ENCODE results near the gene LPCAT3.
A peak's percentile ranks its signal among the peaks of the same experiment; 100 is the strongest.

Gene LPCAT3

DNA sequence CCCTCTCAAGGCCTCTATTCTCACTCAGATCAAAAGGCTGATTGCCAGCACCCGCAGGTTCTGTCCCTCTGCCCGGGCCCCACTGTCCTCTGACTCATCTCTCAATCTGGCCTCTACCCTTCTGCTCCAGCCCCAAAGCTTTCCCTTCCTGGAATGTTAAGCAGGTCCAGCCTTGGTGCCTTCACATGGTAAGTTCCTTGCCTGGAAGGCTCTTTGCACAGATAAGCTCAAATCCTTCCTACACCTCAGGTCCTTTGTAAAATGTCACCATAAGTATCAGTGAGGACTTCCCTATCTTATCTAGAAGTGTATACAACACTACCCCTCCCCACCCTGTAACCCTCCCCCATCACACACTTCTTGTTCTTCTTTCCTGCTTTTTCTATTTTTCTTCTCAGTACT lies 22.2 kb downstream of the LPCAT3 start:
- peak in 3 of 14 donors; percentile 28 to 94 (median 45) for DNase-seq

DNA sequence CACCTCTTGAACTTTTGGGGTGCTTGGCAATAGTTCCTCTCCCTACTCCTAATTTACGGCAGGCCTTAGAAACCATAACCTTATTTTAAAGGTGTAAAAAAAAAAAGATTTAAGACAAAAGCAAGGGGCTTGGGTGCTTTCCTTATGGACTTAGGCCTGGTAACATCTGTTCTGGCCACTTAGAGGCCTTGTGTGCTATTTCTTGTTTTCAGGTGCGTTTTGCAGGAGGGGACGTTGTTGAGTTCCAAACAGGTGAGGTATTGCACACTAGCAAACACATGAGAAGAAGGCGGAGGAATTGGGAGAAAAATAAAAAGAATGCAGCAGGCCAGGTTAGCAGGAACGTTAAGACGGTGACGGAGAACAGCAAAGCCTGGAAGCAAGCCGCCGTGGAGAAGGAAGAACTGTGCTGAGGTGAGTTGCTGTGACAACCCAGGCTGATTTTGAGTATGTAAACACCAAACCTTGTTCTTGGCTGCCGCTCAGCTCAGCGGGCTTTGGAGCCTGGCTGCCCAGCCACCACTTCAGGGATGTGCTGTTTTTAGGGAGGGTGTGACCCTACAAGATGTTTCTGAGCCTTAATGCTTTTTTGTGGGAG lies 30.2 kb downstream of the LPCAT3 start:
- DNase-seq = peak in 1 of 14 donors; percentile 84

- DNase-seq = no peak
Observed at GRCh38 chr12:6982532-6982931, 35.7 kb downstream of the LPCAT3 start.

GRCh38 chr12:6981152-6982052 lies 36.9 kb downstream of the LPCAT3 start:
- DNase-seq = no peak

DNA sequence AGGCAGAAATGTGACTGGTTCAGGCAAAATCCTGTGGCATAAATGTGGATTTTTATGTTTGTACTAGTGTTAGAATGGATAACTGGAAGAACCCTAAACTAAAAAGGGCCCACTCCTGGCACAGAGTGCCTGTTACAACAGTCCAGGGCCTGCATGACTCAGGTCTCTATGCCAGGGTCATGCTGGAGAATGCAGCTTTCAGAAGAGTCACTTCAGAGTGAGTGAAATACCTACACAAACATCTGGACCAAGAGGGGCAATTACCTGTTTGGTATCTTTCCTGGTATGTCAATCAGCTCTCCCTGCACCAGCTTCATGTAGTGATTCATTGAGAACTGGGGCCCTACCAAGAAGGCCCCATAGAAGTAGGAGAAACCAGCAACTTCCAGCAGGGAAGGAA lies 37.5 kb downstream of the LPCAT3 start:
- no peak for DNase-seq

GRCh38 chr12:6980075-6980474 lies 38.2 kb downstream of the LPCAT3 start:
- DNase-seq = no peak

- DNase-seq = no peak
Observed at GRCh38 chr12:6979453-6979852, 38.8 kb downstream of the LPCAT3 start.

DNA sequence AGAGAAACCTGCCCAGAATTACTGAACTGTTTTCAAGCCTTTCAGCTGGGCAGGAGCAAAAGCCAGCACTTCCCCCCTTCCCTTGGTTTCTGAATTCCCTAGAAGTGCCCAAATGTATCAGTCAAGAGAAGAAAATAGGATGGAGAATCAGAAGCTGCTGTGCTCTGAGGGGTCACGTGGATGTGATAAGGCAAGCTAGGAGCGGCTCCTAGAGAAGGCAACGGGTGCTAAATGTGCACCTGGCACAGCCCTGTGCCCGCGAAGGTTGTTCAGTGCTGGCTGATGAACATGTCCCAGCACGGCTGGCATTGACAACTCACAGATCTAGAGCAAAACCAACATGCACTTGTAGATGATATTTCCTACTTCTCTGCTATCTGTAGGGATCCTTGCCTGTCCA lies 39.3 kb downstream of the LPCAT3 start:
- no peak for DNase-seq

- no peak for DNase-seq
Observed at GRCh38 chr12:6978611-6979011, 39.7 kb downstream of the LPCAT3 start.

- no peak for DNase-seq
Observed at GRCh38 chr12:6978188-6978587, 40.1 kb downstream of the LPCAT3 start.

- DNase-seq = no peak
Observed at GRCh38 chr12:6977653-6978052, 40.6 kb downstream of the LPCAT3 start.

- no peak for DNase-seq
Observed at GRCh38 chr12:6975297-6976032, 42.8 kb downstream of the LPCAT3 start.

GRCh38 chr12:6974180-6974579 lies 44.1 kb downstream of the LPCAT3 start:
- DNase-seq = no peak

DNA sequence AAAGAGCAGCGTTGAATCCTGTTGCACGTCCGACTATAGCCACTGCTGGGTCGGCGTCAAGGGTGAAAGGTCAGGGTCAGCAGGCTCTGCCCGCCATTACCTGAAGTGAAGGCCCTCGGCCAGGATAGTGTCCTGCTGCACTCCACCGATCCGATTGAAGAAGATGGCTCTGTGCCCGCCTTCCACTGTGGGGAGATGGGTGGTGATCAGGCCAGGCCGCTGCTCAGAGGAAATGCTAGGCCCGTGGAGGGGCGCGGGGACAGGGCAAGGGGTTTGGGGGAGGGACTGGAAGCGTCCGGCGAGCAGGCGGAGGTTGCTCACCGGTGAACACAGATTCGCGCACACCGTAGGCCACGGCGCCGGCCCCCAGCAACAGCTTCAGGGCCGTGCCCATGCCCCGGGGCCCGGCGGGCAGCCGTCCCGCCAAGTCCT lies 48.2 kb downstream of the LPCAT3 start:
- no peak for DNase-seq

DNA sequence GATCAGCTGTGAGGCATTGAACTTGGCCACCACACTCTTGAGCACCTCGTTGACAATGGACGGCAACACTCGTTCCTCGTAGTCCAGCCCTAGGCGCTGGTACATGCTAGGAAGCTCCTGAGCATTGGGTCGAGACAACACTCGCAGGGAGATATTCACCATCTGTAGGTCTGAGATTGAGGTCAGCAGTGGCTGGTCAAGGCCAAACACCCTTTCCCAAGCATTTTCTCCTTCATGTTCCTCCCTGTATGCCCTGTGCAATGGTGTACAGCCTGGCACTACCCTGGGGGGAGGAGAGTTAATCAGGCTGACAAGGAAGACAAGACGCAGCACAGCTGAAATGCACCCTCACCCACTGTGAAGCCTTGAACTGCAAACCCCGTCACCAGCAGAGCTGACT lies 49.9 kb downstream of the LPCAT3 start:
- DNase-seq = no peak

GRCh38 chr12:6967651-6968100 lies 50.6 kb downstream of the LPCAT3 start:
- no peak for DNase-seq

DNA sequence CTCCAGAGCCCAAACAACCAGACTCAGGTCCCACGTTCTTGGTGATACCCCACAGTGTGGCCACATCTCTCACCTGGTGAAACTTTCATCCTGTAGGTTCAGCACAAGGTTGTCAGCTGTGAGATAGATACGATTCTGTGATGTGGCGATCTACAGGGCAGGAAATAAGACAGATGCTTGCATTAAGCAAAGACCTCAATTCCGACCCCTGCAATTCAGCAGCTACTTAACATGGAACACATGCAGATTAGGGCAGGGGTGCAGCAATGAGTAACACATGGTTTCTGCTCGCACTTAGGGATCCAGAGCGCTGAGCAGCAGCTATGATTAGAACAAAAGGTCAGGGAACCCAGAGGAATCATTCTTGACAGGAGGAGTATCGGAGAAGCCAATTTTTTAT lies 51.9 kb downstream of the LPCAT3 start:
- no peak for DNase-seq

DNA sequence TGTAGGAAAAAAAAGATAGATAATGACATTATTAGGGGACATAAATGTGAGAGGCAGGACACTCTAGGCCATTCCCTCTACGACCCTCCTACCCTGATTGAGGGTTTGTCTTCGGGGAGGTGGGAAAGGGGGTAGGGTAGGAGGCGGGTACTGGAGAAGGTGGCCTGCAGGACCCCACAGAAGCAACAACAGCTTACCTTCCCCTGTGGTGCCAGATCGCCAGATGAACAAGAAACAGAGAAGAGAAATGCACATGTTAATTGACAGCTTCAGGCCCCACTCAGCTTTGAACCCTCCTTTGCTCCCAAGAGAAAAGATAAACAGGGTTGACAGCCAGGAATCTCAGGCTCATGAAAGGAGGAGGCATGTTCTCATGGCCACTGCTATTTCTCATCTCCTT lies 52.6 kb downstream of the LPCAT3 start:
- DNase-seq = no peak

DNA sequence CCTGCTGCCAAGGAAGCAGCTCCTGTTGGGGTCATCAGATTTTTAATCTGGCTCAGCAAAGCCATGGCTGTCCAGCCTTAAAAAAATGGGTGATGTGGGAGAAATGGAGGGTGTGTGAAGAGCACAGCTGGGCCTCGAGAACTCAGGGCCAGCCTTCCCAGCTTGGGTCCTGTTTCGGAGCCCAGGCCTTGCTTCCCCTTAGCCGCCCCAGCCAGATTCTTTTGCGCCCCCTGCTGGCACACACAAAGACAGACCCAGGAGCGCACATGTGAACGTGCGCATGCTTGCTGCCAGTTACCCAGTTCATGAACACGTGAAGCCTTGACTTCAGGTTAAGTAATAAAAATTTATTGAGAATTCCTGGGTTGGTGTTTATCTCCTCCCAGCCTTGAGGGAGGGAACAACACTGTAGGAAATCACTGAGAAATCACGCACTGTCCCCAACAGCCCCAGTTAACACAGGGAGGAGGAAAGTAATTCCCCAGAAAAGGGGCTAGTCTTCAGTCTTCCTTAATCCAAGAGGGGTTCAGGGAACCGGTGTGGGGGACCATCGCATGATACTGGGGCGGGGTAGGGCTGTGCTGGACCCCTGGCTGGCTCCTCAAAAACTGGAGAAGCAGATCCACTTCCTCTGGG lies 53.1 kb downstream of the LPCAT3 start:
- peak in 13 of 14 donors; percentile 14 to 79 (median 60) for DNase-seq

- no peak for DNase-seq
Observed at GRCh38 chr12:6964605-6965025, 53.7 kb downstream of the LPCAT3 start.

GRCh38 chr12:6963791-6964413 lies 54.4 kb downstream of the LPCAT3 start:
- DNase-seq = no peak

Data from C1 segment of cervical spinal cord (tissue), 14 donors.